Astrocyte (in vitro differentiated cells and primary cell): ENCODE data around the gene ZSWIM2.

Experiments used
- EZH2 ChIP-seq: IDR thresholded peaks from 2 replicates; pipeline ENCODE4 v1.6.1; 2012; ENCODE audit warnings: mild to moderate bottlenecking, low read length, inconsistent platforms; ENCODE audit not compliant: insufficient read depth
- TF ChIP-seq, protein P1 (sequence below): IDR thresholded peaks from 2 replicates; pipeline ENCODE4 v1.5.1; 2011; ENCODE audit warnings: low read depth, mild to moderate bottlenecking, inconsistent platforms, low read length, moderate library complexity; ENCODE audit not compliant: insufficient read depth

DNA sequence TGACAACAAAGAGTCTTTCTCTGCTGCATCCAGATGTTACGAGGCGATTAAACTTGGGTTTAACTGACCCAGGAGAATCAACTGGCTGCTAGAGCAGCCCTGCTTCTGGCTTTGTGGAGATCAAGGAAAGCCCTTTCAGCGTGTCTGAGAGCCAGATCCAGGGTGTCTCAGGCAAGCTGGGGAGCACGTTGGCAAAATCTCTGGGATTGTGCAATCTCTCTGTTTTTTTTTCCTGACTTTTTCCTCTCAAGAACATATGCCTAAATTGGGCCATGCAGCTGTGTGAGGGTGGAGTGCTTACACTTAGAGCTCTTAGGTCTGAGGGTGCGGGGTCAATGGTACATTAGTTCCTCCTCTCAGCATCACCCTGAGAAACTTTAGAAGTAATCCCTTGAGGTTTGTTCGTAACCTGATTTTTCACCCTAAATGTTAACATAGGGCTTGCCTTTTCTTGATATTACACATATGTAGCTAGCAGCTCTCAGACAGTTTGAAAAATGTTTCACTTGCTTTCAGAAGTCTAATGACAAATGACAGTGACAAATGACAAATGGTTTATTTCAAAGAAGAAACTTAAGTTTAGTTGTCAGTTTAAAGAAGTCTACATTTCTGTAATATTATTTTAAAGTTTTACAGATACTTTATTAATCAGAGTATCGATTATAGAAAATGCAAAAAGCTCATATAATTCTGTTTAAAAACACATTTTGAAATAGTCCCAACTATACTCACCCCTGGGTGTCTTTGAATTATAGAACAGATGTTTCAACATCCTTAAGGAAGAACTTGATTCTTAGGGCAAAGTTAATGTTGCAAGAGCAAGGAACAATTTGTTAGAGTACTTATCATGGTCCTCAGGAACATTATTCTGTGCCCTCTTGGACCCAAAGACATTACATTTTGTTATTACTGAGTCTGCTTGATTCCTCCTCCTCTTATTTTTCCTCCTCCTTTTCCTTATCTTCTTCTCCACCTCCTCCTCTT is 38.4 kb upstream of the ZSWIM2 start:
- TF ChIP-seq, protein P1, sequence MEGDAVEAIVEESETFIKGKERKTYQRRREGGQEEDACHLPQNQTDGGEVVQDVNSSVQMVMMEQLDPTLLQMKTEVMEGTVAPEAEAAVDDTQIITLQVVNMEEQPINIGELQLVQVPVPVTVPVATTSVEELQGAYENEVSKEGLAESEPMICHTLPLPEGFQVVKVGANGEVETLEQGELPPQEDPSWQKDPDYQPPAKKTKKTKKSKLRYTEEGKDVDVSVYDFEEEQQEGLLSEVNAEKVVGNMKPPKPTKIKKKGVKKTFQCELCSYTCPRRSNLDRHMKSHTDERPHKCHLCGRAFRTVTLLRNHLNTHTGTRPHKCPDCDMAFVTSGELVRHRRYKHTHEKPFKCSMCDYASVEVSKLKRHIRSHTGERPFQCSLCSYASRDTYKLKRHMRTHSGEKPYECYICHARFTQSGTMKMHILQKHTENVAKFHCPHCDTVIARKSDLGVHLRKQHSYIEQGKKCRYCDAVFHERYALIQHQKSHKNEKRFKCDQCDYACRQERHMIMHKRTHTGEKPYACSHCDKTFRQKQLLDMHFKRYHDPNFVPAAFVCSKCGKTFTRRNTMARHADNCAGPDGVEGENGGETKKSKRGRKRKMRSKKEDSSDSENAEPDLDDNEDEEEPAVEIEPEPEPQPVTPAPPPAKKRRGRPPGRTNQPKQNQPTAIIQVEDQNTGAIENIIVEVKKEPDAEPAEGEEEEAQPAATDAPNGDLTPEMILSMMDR = no peak
- no peak for TF ChIP-seq EZH2
